ENCODE results near the gene DMD. TPM values are rescaled to one million over a fixed set of nuclear protein-coding genes. Genes with fewer than 3 reads are reported as not detected.
"Not testable (repeated sequence)": the region's sequence is repeated elsewhere in the genome, so short reads cannot be mapped to it uniquely, and the experiment has no call there.

The DMD gene
- total and polyA plus RNA-seq, 5 donors: 49.5 to 173 (median 125) TPM

DNA sequence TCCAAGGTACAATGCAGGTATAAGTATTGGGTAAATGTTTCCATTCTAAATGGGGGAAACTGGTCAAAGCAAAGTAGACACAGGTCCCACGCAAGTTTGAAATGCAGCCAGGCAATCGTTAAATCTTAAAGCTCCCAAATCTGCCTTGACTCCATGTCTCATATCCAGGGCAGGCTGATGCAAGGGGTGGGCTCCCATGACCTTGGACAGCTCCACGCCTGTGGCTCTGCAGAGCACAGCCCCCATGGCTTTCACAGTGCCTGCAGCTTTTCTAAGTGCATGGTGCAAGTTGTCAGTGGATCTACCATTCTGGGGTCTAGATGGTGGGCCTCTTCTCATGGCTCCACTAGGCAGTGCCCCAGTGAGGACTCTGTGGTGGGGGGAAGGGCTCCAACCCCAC, 436.4 kb downstream of the DMD start:
- Histone ChIP-seq H3K4me1 (ENCODE audit: control insufficient read depth, insufficient read depth, low read length) (no peaks in the 10 kb centered on the region), H3K27ac (ENCODE audit: low read length) (no peak overlapping the region), H3K27me3 (ENCODE audit: control insufficient read depth, insufficient read depth) (no peaks in the 10 kb centered on the region), H3K9me3 (ENCODE audit: control insufficient read depth, low read length) (no peaks in the 10 kb centered on the region), H3K4me3 (ENCODE audit: low read length) (no peak overlapping the region)
- ATAC-seq: no peak
- intact Hi-C loops (cut with DNase I): no loop called here
- 78% methylated on average over 3 of the region's 3 CpGs for WGBS
- DNase-seq: no peak

DNA sequence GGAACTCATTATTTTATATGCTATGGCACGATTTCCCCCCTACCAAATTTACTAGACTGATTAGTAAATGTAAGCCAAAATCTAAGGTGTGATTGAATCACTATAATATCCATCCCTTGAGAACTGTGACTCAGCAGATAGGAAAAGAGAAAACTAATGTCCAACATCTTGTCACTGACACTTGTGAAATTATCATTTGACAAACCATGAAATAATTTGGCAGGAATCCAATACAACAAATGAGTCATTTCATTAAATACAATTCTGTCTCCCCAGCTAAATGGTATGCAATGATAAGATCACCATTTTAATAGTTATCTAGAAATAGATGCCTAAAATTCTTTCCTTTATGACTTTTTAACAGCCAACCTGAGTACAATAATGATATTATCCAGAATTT, 462.3 kb downstream of the DMD start:
- WGBS: 37% methylated on average over 1 of the region's 1 CpG
- no peaks in the 10 kb centered on the region for H3K27me3 ChIP-seq (ENCODE audit: control insufficient read depth, insufficient read depth)
- no peak for DNase-seq
- no peak overlapping the region for H3K27ac ChIP-seq (ENCODE audit: low read length)
- no peaks in the 10 kb centered on the region for H3K9me3 ChIP-seq (ENCODE audit: control insufficient read depth, low read length)
- no peak for ATAC-seq
- intact Hi-C loops (cut with DNase I): no loop called here
- no peak overlapping the region for H3K4me3 ChIP-seq (ENCODE audit: low read length)
- no peaks in the 10 kb centered on the region for H3K4me1 ChIP-seq (ENCODE audit: control insufficient read depth, insufficient read depth, low read length)

DNA sequence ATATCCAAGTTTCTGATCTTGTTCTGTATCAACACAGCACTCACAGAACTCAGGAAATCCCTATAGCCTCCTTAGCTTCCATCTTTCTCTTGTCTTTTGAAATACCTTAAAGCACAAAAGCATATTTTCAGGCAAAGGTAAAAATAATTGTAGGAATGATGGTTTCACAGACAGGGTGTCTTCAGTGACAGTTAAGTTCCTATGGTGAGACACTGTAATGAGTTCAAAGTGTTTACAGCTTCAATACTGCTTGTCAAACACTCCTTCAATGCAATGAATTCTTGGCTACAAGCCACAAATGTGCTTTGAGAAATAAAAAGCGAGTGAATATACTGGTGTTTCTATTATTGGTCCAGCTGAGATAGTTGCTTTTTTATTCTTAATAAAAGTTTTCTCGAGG, 466.0 kb downstream of the DMD start:
- WGBS: 16% methylated on average over 2 of the region's 2 CpGs
- H3K4me3 ChIP-seq (ENCODE audit: low read length): no peak overlapping the region
- DNase-seq: no peak
- intact Hi-C loops (cut with DNase I): no loop called here
- H3K27ac ChIP-seq (ENCODE audit: low read length): no peak overlapping the region
- no peaks in the 10 kb centered on the region for H3K27me3 ChIP-seq (ENCODE audit: control insufficient read depth, insufficient read depth)
- no peaks in the 10 kb centered on the region for H3K9me3 ChIP-seq (ENCODE audit: control insufficient read depth, low read length)
- H3K4me1 ChIP-seq (ENCODE audit: control insufficient read depth, insufficient read depth, low read length): no peaks in the 10 kb centered on the region
- ATAC-seq: no peak

DNA sequence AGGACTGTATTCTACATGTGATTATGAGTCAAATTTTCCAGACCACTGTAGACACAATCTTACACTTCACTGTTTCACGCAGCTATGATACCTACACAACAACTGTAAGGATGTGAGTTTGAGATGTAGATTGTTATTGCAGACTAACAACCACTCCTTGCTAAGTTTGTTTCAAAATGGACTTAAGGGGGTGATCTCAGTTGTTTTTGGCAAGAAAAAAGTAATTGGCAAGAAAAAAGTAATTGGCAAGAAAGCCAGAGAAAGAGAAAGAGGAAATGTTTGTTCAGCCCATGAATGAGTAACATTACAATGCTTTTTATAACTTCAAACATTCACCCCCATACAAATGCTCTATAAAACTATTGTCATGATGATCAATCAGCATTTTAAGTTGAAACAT, 466.4 kb downstream of the DMD start:
- WGBS: 36% methylated on average over 1 of the region's 1 CpG
- H3K9me3 ChIP-seq (ENCODE audit: control insufficient read depth, low read length): no peaks in the 10 kb centered on the region
- ATAC-seq (no peak), DNase-seq (no peak)
- no peak overlapping the region for H3K4me3 ChIP-seq (ENCODE audit: low read length)
- H3K4me1 ChIP-seq (ENCODE audit: control insufficient read depth, insufficient read depth, low read length): no peaks in the 10 kb centered on the region
- intact Hi-C loops (cut with DNase I): no loop called here
- H3K27me3 ChIP-seq (ENCODE audit: control insufficient read depth, insufficient read depth): no peaks in the 10 kb centered on the region
- H3K27ac ChIP-seq (ENCODE audit: low read length): no peak overlapping the region

DNA sequence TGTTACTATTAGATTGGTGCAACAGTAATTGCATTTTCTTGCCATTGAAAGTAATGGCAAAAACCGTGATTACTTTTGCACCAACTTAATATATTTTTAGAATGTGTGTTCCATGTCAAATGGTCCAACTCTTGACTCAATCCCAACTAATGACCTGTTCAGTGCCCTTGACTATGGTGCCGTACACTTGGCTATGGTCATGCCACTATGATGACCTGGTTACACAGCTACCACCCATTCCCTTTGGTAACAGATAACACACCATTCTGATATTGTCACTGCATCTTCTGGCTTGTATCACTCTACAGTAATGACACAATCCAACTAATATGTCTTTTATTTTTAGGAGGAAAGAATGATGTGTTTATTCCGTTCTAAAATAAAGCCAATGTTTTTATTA, 469.4 kb downstream of the DMD start:
- WGBS: 73% methylated on average over 3 of the region's 3 CpGs
- no peaks in the 10 kb centered on the region for H3K27me3 ChIP-seq (ENCODE audit: control insufficient read depth, insufficient read depth)
- intact Hi-C loops (cut with DNase I): no loop called here
- H3K4me1 ChIP-seq (ENCODE audit: control insufficient read depth, insufficient read depth, low read length): no peaks in the 10 kb centered on the region
- no peaks in the 10 kb centered on the region for H3K9me3 ChIP-seq (ENCODE audit: control insufficient read depth, low read length)
- no peak overlapping the region for H3K27ac ChIP-seq (ENCODE audit: low read length)
- H3K4me3 ChIP-seq (ENCODE audit: low read length): no peak overlapping the region
- ATAC-seq (no peak), DNase-seq (no peak)

DNA sequence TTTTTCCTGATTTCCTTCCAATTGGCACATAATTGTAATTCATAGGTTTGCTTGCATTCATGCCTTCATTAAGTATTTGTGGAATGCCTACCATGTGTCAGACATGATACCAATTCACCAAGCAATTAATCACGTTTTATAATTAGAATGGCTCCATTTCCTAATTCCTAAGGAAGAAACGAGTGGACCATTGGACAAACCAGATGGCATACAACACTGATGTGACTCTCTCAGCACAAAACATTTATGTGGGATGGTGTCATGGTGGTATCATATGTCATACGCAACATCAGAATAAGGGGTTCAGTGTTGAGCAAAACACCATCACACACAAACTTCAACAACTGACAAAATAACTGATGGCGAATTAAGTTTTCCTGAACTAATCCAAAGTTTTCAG, 502.8 kb downstream of the DMD start:
- no peak overlapping the region for H3K27ac ChIP-seq (ENCODE audit: low read length)
- no peak overlapping the region for H3K4me3 ChIP-seq (ENCODE audit: low read length)
- DNase-seq: no peak
- intact Hi-C loops (cut with DNase I): no loop called here
- 67% methylated on average over 4 of the region's 4 CpGs for WGBS
- no peaks in the 10 kb centered on the region for H3K4me1 ChIP-seq (ENCODE audit: control insufficient read depth, insufficient read depth, low read length)
- ATAC-seq: no peak
- no peaks in the 10 kb centered on the region for H3K9me3 ChIP-seq (ENCODE audit: control insufficient read depth, low read length)
- no peaks in the 10 kb centered on the region for H3K27me3 ChIP-seq (ENCODE audit: control insufficient read depth, insufficient read depth)

DNA sequence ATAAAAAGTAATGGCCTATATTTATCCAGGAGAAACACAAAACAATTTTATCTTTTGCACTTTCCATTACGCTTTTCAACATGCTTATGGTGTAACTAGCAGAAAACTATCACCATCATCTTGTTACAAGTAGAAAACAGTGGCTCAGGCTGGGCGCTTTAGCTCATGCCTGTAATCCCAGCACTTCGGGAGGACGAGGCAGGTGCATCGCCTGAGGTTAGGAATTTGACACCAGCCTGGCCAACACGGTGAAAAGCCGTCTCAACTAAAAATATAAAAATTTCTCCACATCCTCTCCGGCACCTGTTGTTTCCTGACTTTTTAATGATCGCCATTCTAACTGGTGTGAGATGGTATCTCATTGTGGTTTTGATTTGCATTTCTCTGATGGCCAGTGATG, 506.0 kb downstream of the DMD start:
- H3K4me1 ChIP-seq (ENCODE audit: control insufficient read depth, insufficient read depth, low read length); H3K27me3 ChIP-seq (ENCODE audit: control insufficient read depth, insufficient read depth); intact Hi-C loops (cut with DNase I); H3K27ac ChIP-seq (ENCODE audit: low read length); H3K4me3 ChIP-seq (ENCODE audit: low read length); DNase-seq; ATAC-seq; H3K9me3 ChIP-seq (ENCODE audit: control insufficient read depth, low read length): not testable (repeated sequence)
- WGBS: 94% methylated on average over 9 of the region's 9 CpGs

DNA sequence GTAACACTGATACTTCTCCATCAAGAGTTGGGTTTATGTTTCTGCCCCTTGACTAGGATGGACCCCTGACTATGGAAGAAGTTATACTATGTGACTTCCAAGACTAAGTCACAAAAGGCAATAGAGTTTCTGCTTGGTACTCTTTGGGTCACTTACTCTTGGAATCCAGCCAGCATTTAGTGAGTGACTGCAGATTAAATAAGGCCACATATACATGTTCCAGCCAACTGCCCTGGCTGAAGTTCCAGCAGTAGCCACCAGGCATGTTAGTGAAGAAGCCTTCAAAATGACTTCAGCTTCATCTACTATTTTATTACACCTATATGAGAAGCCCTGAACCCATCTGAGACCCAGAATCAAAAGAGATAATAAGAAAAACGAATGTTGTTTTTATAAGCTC, 524.0 kb downstream of the DMD start:
- DNase-seq: peak in 1 of 3 donors; percentile 13

DNA sequence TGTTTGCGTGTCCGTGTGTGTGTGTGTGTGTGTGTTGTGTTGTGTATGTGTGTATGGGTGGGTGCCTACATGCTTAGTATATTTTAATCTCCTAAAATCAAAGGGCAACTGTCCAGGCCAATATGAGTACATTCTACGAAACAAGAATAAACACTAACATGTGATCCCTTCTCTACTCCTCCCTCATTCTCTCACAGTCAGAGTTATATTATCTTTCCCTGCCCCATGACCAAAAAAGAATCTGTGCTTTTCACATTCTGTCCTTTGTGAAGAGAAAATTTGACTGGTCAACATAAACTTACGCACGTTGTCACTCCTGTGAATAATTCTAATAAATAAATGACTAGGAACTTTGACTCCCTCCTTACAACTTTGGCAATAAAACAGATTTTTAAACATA, 532.9 kb downstream of the DMD start:
- Histone ChIP-seq H3K4me3 (ENCODE audit: low read length) (no peak overlapping the region), H3K4me1 (ENCODE audit: control insufficient read depth, insufficient read depth, low read length) (no peaks in the 10 kb centered on the region), H3K27ac (ENCODE audit: low read length) (no peak overlapping the region), H3K27me3 (ENCODE audit: control insufficient read depth, insufficient read depth) (no peaks in the 10 kb centered on the region), H3K9me3 (ENCODE audit: control insufficient read depth, low read length) (no peaks in the 10 kb centered on the region)
- WGBS: 75% methylated on average over 5 of the region's 5 CpGs
- intact Hi-C loops (cut with DNase I): no loop called here
- ATAC-seq (no peak), DNase-seq (no peak)

More for the DNA sequence above, 524.0 kb downstream of the DMD start:
- no peak overlapping the region for H3K4me3 ChIP-seq (ENCODE audit: low read length)
- intact Hi-C loops (cut with DNase I): no loop called here
- no peaks in the 10 kb centered on the region for H3K4me1 ChIP-seq (ENCODE audit: control insufficient read depth, insufficient read depth, low read length)
- no peaks in the 10 kb centered on the region for H3K27me3 ChIP-seq (ENCODE audit: control insufficient read depth, insufficient read depth)
- ATAC-seq: no peak
- 68% methylated on average over 1 of the region's 1 CpG for WGBS
- H3K27ac ChIP-seq (ENCODE audit: low read length): no peak overlapping the region
- no peaks in the 10 kb centered on the region for H3K9me3 ChIP-seq (ENCODE audit: control insufficient read depth, low read length)

DNA sequence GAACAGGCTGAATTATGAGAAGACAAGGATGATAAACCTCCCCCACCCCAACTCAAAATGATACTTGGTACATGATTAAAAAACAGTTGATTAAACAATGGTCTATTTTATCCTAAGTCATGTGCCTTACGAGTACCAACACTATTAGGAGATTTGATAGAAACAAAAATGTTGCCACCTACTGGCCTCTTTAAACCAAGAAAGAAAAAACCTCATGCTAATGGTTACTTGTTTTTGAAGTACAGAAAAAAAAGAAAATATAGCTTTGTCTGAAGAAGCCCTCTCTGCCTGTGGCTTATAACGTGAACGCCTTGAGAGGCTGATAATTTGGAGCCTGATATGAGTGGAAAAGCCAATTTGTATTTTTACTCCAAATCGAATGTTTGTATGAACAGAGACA, 538.2 kb downstream of the DMD start:
- WGBS: 26% methylated on average over 4 of the region's 4 CpGs
- Histone ChIP-seq H3K4me3 (ENCODE audit: low read length) (no peak overlapping the region), H3K4me1 (ENCODE audit: control insufficient read depth, insufficient read depth, low read length) (no peaks in the 10 kb centered on the region), H3K27me3 (ENCODE audit: control insufficient read depth, insufficient read depth) (no peaks in the 10 kb centered on the region), H3K27ac (ENCODE audit: low read length) (no peak overlapping the region), H3K9me3 (ENCODE audit: control insufficient read depth, low read length) (no peaks in the 10 kb centered on the region)
- intact Hi-C loops (cut with DNase I): no loop called here
- no peak for ATAC-seq
- DNase-seq: no peak

DNA sequence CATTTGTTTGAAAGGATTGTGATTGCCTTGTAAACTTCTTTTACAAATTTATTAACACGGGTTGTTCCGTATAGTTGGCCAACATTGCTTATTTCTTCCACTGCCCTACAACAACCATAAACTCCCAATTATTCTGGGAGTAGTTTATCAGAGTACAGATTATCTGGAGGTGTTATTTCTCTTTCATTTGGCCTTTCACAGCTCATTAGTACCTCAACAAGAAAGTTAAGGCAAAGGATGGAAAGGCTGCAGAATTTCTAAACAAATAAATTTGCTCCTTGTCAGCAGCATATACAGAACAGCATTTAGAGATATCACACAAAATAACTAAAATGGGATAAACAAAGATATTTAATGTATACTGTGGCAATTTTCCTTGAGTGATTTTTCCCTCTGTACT, 548.8 kb downstream of the DMD start:
- no peaks in the 10 kb centered on the region for H3K4me1 ChIP-seq (ENCODE audit: control insufficient read depth, insufficient read depth, low read length)
- H3K4me3 ChIP-seq (ENCODE audit: low read length): no peak overlapping the region
- ATAC-seq: no peak
- DNase-seq: no peak
- WGBS: 66% methylated on average over 2 of the region's 2 CpGs
- no peaks in the 10 kb centered on the region for H3K9me3 ChIP-seq (ENCODE audit: control insufficient read depth, low read length)
- intact Hi-C loops (cut with DNase I): no loop called here
- H3K27ac ChIP-seq (ENCODE audit: low read length): no peak overlapping the region
- no peaks in the 10 kb centered on the region for H3K27me3 ChIP-seq (ENCODE audit: control insufficient read depth, insufficient read depth)

DNA sequence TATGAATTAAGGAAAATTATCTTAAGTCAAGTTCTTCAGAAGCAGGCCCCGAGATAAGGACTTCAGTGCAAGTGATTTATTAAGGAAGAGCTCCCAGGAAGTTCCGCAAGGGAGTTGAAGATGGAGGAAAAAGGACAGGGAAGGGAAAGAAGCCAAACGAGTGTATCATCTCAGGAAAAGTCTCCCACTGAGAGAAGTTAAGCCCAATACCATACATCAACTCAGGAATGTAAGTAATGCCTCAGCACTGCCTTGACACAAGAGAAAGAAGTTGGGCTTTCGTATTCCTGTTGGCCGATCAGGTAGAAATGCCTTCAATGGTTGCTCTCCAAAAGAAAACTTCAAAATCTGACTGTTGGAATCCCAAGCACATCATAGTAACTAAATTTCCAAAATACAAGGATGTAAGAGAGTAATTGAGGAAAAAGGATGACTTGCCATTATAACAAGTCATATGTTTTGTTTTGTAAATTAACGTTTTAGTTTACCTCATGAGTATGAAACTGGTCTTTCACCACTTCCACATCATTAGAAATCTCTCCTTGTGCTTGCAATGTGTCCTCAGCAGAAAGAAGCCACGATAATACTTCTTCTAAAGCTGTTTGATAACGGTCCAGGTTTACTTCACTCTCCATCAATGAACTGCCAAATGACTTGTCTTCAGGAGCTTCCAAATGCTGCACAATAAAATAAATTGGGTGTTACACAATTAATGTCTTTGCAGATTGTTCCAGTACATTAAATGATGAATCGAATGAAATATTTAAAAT, 566.7 kb downstream of the DMD start:
- Histone ChIP-seq H3K27me3 (ENCODE audit: control insufficient read depth, insufficient read depth) (no peaks in the 10 kb centered on the region), H3K4me3 (ENCODE audit: low read length) (no peak overlapping the region), H3K4me1 (ENCODE audit: control insufficient read depth, insufficient read depth, low read length) (no peaks in the 10 kb centered on the region), H3K9me3 (ENCODE audit: control insufficient read depth, low read length) (no peaks in the 10 kb centered on the region), H3K27ac (ENCODE audit: low read length) (no peak overlapping the region)
- ATAC-seq: no peak
- DNase-seq: no peak
- intact Hi-C loops (cut with DNase I): no loop called here
- WGBS: 72% methylated on average over 9 of the region's 9 CpGs

Measured in right cardiac atrium (tissue), 5 donors.